Brain microvascular endothelial cell (primary cell): Measurements from ENCODE around the gene FAM163B.

Experiments
- DNase-seq: peaks from one replicate; pipeline ENCODE4 v3.0.0-alpha.2; 2020
- H3K27ac ChIP-seq: fragments of 250-450 bp; sonication (Bioruptor Pico); 2 replicates; pipeline ENCODE4 v1.5.1; 2020; ENCODE audit warnings: mild to moderate bottlenecking, moderate library complexity
- H3K27me3 ChIP-seq: fragments of 250-450 bp; sonication (Bioruptor Pico); replicated peaks from 2 replicates; pipeline ENCODE4 v1.5.1; 2020; ENCODE audit warnings: mild to moderate bottlenecking
- H3K36me3 ChIP-seq: fragments of 250-450 bp; sonication (Bioruptor Pico); replicated peaks from 2 replicates; pipeline ENCODE4 v1.5.1; 2020; ENCODE audit warnings: mild to moderate bottlenecking
- H3K4me3 ChIP-seq: 2 replicates; pipeline ENCODE4 v1.5.1; 2011; ENCODE audit warnings: low read depth, mild to moderate bottlenecking, control low read depth, low read length, moderate library complexity
- in situ Hi-C: cut with HindIII; loops from 2 replicates; pipeline ENCODE4 v1.10.0; 2017; ENCODE audit warnings: low sequenced_read_pairs, low pct_ligation_motif_present
- TF ChIP-seq, protein P1 (sequence below): IDR thresholded peaks from 2 replicates; pipeline ENCODE4 v1.5.1; 2011; ENCODE audit warnings: low read depth, mild to moderate bottlenecking, moderate library complexity, low read length, control low read depth, inconsistent platforms; ENCODE audit errors: missing control alignments

Gene FAM163B

DNA sequence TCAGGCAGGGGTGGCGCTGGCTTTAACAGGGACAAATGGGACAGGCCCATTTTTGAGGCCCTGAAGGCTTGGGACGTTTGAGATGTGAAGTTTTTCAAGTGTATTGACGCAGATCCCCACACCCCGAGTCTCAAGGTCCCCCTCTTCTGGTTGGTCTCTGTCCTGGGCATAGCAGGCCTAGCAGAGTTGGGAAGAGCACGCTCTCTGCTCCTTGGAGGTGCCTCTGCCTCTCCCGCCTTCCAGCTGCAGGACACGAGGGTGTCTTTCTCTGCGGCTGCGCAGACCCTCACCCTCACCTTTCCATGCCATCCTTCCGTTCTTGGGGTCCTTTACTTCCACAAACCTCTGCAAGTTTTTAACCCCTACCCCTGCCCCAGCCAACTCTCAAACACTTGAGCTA lies 56.1 kb downstream of the FAM163B start:
- H3K27ac ChIP-seq: no peak overlapping the region
- H3K27me3 ChIP-seq: no peaks in the 10 kb centered on the region
- no peak for DNase-seq
- H3K36me3 ChIP-seq: no peaks in the 10 kb centered on the region
- TF ChIP-seq, protein P1, sequence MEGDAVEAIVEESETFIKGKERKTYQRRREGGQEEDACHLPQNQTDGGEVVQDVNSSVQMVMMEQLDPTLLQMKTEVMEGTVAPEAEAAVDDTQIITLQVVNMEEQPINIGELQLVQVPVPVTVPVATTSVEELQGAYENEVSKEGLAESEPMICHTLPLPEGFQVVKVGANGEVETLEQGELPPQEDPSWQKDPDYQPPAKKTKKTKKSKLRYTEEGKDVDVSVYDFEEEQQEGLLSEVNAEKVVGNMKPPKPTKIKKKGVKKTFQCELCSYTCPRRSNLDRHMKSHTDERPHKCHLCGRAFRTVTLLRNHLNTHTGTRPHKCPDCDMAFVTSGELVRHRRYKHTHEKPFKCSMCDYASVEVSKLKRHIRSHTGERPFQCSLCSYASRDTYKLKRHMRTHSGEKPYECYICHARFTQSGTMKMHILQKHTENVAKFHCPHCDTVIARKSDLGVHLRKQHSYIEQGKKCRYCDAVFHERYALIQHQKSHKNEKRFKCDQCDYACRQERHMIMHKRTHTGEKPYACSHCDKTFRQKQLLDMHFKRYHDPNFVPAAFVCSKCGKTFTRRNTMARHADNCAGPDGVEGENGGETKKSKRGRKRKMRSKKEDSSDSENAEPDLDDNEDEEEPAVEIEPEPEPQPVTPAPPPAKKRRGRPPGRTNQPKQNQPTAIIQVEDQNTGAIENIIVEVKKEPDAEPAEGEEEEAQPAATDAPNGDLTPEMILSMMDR: no peak
- H3K4me3 ChIP-seq: no peak overlapping the region
- in situ Hi-C loops: no loop called here

DNA sequence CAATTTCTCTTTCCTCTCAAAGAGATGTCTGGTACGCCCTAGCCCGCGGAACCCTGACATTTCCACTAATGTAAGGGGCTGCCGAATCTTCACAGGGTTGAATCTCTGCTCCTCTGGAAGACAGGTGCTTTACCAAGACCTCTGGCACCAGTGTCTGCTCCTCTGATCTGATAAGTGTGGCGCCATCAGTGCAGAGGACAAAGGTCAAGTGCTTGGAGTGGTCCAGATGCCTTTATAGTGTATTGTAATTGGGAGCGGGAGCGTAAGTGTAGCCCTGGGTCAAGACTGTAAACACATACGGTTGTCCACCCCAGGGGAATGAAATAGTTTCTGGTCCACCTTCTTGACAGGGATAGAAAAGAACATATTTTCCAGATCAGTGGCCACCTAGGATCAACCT lies 57.0 kb downstream of the FAM163B start:
- Histone ChIP-seq H3K27me3 (no peaks in the 10 kb centered on the region), H3K27ac (no peak overlapping the region), H3K4me3 (no peak overlapping the region), H3K36me3 (no peaks in the 10 kb centered on the region)
- in situ Hi-C loops: no loop called here
- TF ChIP-seq, protein P1: no peak
- no peak for DNase-seq

DNA sequence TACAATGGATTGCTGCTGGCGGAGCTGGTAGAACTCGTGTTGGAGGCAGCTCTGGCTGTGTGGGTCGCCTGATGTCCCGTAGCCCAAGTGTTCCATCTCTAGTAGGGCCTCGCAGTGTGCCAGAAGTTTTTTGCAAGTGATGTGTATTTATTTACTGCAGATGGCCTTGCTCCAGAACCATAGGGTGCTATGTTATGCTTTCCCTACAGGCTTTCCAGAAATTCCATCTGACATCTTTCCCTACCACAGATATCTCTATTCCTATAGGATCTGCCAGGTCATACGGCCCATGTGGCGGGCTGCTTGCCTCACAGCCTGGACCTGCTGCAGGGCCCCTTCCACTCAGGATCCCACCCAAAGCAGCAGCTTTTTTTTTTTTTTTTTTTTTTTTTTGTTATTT lies 57.7 kb downstream of the FAM163B start:
- Histone ChIP-seq H3K27me3 (no peaks in the 10 kb centered on the region), H3K27ac (no peak overlapping the region), H3K4me3 (no peak overlapping the region), H3K36me3 (no peaks in the 10 kb centered on the region)
- no peak for DNase-seq
- in situ Hi-C loops: no loop called here
- TF ChIP-seq, protein P1: no peak

DNA sequence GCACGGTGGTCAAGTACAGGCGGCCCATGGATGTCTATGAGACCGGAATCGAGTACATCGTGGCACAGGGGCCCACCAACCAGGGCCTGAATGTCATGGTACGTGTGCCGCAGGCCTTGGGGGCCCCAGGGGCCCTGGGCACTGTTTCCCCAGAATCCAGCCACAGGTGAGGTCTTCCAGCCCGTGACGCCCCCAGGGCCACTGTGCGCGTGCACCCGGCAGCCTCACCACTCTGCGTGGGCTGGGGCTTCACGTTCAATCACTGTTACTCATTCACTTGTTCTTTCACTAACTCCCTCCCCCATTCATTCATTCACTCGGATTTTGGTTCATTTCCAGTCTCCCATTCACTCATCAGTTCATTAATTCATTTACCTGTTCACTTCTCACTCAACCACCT lies 62.1 kb downstream of the FAM163B start:
- Histone ChIP-seq H3K27ac (no peak overlapping the region), H3K4me3 (no peak overlapping the region), H3K36me3 (no peaks in the 10 kb centered on the region), H3K27me3 (no peaks in the 10 kb centered on the region)
- in situ Hi-C loops: no loop called here
- TF ChIP-seq, protein P1: no peak
- no peak for DNase-seq

DNA sequence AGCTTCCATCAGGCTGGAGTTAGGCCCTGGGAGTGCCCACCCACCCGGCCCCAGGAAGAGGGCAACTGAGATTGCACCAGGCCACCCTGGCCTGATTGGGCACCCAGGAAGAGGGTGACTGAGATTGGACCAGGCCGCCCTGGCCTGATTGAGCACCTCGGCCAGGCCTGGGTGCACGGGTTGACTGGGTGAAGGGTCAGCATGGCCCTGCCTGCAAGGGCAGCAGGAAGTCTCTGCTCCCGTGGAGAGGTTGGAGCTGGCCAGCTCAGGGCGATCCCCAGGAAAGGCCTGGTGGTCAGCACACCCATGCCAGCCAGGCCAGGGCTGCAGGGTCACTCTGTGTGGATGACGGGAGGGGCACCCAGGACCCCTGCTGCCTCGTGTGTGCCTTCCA lies 62.9 kb downstream of the FAM163B start:
- no peak for DNase-seq
- Histone ChIP-seq H3K4me3 (no peak overlapping the region), H3K36me3 (no peaks in the 10 kb centered on the region), H3K27ac (no peak overlapping the region), H3K27me3 (no peaks in the 10 kb centered on the region)
- in situ Hi-C loops: no loop called here
- TF ChIP-seq, protein P1: no peak

DNA sequence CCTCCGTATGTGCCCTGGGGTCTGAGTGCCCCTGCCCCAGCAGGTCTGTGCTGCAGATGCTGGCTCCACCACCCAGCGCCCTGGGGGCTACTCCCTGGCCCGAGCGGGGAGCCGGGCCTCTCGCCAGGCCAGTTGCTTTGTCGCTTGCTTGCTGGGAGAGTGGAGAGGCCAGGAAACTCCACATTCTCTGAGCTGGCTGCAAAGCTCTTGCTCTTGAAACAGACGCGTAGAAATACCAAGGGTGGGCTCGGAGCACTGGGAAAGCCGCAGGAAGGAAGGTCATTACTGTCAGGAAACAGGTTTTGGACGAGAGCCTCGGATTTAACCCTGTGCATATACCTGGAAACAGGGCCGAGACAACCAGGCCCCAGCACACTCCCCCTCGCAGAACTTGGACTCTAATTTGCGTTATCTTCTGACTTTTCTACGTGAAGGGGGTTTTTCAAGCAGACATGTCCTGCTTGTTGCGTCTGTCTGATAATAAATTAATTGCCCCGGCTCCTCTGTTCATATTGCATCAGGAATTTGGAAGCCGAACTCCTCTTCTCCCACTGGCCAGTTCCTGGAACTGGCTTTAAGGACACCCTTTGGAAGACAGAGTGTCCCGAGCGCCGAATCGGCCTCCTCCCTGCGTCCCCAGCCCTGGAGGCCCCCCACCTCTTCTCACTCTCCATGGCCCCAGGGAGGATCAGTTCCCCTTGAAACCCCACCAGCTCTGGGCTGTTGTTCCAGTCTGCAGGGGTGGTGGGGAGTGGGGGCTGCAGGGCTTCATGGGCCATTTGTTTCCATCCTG lies 63.5 kb downstream of the FAM163B start:
- no peak for DNase-seq
- in situ Hi-C loops: no loop called here
- H3K27me3 ChIP-seq: no peaks in the 10 kb centered on the region
- TF ChIP-seq, protein P1: no peak
- H3K36me3 ChIP-seq: no peaks in the 10 kb centered on the region
- no peak overlapping the region for H3K4me3 ChIP-seq
- no peak overlapping the region for H3K27ac ChIP-seq
